Activated CD8-positive, alpha-beta memory T cell treated with anti-CD3 and anti-CD28 coated beads for 1 hour (primary cell): ENCODE results near the gene SHISAL2A.

ENCODE experiments used
- DNase-seq, 2 donors: peaks; one replicate each; pipeline ENCODE4 v3.0.0-alpha.2; 2020; ENCODE audit warnings: low read depth in 1 of 2; ENCODE audit errors: extremely low read depth in 1 of 2

SHISAL2A gene

DNA sequence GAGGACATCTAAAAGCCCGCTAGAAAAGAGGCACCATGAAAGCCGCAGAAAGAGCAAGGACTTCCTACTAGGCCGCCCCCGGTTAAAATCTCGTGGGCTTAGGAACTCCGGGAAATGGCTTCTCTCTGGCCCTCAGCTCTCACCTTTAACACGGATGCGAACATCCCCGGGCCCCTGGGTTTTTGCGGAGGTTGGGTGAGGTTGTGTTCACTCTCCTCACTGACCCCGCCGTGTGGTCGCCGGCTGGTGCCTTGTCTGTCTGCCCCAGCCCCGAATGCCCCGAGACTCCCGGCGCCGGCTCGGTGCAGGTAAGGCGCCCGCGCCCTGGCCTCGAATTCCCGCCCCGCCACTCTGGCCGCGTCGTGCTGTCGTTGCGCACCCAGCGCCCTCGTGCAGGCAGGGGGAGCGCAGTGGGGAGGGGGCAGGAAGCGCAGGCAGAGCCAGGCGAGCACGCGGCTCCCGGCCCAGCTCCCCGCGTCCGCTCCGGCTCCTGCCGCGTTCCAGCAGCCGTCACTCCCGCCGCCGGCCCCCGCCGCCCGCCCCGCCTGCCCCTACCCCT is at the start of gene SHISAL2A:
SHISAL2A (plus strand) TSS at position 437 of the 559 bp plus-strand sequence. CDS start 326 bp downstream, outside the sequence.
- peak in 1 of 2 donors; percentile 45 for DNase-seq

DNA sequence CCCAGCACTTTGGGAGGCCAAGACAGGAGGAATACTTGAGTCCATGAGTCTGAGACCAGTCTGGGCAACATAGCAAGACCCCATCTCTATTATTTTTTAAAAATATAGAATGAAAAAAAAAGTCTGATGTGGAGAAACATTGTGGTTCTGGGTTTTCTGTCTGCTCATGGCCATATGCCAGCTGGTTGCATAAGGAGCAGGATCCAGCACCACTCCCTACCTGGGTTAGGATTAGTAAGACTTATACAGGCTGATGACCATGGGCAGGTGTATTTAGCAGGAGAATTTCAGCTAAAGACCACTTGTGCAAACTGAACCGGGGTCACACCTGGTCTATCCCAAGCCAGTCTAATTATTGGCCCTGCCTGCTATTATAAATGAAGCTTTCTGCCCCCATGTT is 47.5 kb upstream of the SHISAL2A start:
- no peak for DNase-seq

DNA sequence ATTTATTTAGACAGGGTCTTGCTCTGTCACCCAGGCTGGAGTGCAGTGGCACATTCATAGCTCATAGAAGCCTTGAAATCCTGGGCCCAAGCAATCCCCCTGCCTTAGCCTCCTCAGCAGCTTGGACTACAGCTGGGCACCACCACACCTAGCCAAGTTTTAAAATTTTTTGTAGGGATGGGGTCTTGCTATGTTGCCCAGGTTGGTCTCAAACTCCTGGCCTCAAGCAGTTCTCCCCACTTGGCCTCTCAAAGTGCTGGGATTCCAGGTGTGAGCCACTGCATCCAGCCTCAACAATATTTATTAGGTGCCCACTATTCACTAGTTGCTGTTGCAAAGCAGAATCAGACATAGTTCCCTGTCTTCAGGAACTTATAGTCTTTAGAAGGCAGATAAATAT is 44.9 kb upstream of the SHISAL2A start:
- DNase-seq, result no peak

DNA sequence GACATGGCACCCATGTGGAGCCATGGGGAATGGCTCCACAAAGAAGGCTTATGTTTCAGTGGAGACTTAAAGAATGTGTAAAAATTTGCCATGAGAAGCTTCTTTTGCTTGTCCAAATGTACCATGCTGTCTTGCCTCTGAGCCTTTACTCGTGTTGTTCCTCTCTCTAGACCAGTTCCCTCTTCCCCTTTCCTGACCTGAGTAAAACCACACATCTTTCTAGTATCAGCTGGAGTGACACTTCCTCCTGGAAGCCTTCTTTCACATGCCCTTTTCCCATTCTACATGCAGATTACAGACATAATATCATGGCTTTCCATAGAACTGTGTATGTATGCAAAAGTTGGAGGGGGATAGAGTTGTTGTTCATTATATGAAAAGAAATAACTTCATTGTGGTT is 44.4 kb upstream of the SHISAL2A start:
- DNase-seq, result no peak

DNA sequence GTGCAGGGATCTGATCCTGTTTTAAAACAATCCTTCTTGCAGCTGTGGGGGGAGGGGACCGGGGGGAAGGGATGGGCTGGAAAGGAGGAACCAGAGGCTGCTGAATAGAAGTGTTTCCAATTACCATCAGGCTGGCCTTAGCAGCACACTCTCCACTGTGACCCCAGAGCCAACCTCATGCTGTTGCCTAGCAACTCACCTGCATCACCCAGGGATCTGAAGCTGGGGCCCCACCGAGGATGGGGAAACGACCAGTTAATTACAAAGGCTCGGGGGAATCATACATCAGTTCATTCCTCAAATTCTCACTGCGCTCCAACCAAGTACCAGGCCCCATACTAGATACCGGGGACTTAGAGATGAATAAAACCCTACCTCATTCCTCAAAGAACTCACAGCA is 42.7 kb upstream of the SHISAL2A start:
- DNase-seq, result no peak

DNA sequence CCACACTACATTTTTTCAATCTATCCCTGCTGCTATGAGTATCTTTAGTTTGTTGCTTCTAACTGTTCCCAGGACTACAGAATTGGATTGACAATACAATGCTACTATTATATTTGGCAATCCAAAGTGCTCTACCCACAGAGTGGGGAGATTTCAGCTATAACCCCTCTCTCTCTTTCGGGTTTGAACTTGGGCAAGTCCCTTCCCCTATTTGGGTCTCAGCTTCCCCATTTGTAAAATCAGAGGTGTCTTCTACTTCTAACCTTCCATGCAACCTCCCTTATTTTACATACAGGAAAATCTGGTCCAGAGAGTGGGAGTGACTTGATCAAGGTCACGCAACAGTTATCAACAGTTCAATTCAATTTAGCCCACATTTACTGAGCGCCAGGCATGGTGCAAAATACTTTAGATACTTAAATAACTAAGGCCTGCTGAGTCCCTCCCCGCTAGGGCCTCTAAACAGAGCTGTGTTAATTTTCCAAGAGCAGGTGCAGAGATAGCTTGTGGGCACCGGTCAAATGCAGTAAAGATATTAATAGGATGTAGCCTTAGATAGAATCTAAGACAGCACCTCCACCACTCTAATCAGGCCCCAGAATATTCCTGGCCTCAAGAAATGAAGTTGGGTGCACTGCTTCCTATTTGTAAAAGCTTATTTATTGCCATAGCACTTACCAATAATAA is 40.2 kb upstream of the SHISAL2A start:
- no peak for DNase-seq

DNA sequence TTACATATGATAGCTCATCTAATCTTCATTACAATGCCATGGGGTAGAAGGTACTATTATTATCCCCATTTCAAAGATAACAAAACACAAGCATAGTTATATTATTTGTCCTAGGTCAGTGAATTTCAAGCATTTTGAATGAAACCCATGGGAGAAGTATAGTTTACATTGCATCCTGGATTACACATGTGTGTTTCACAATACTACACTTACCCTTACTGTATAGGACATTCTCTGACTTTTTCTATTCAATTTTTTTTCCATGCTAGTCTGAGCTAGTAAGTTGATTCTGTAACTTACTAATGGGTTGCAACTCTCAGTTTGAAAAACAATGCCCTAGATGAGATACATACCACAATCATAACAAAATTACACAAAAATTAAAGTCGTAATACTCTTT is 39.5 kb upstream of the SHISAL2A start:
- DNase-seq, result no peak

DNA sequence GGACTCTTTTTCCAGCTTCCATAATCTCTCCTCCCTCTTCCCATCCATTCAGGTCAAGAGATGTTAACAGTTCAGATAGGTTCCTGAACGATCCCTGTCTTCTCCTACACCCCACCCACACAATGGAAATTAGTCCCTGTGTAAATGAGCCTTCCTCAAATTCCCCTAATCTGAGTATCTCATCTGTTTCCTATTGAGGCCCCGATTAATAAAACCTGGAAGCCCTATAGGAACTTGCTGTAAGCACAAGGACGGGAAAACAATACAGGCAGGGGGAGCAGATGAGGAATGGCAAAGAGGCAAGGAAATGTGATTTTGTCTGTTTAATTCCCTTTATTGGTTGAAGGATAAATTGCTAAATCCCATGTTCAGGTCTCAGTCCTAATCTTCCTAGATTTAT is 37.9 kb upstream of the SHISAL2A start:
- no peak for DNase-seq

DNA sequence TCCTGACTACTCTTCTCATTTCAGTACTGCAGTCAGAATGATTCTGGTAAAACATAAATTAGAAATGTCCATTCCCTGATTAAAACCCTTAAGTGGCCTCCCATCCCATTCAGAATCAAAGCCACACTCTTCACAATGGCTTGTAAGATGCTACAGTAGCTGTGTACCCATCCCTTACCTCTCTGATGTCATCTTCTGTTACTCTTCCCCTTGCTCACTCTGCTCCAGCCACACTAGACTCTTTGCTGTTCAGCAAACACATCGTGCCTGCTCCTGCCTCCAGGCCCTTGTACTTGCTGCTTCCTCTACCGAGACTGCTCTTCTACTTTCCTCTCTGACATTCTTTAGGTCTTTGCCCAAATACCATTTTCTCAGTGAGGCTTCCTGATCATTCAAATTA is 35.1 kb upstream of the SHISAL2A start:
- no peak for DNase-seq

DNA sequence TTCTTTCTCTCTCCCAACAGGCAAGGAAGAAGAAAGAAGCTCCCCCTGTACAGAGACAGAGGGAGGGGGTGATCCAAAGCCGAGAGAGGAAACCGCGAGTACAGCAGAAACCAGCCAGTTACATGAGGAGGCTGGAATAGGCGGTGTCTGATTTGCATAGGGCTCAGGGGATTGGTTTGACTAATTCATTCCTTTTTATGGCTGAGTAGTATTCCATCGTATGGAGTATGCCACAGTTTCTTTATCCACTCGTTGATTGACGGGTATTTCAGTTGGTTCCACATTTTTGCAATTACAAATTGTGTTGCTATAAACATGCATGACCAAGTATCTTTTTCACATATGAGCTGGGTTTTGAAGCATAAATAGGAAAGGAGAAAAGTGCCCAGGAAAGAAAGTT is 34.2 kb upstream of the SHISAL2A start:
- no peak for DNase-seq

DNA sequence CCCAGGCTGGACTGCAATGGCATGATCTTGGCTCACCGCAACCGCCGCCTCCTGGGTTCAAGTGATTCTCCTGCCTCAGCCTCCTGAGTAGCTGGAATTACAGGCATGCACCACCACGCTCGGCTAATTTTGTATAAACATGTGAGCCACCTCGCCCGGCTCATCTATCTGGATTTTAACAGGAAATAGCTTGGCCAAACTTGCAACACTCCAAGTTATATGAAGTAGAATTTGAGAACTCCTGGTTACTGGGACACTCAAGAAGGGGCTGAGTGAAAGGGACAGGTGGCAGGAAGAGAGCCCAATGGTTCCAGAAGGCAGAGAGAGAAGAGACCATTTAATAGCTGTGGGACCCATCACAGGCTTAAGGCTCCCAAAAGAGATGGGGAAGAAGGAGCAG is 33.7 kb upstream of the SHISAL2A start:
- DNase-seq, result no peak

DNA sequence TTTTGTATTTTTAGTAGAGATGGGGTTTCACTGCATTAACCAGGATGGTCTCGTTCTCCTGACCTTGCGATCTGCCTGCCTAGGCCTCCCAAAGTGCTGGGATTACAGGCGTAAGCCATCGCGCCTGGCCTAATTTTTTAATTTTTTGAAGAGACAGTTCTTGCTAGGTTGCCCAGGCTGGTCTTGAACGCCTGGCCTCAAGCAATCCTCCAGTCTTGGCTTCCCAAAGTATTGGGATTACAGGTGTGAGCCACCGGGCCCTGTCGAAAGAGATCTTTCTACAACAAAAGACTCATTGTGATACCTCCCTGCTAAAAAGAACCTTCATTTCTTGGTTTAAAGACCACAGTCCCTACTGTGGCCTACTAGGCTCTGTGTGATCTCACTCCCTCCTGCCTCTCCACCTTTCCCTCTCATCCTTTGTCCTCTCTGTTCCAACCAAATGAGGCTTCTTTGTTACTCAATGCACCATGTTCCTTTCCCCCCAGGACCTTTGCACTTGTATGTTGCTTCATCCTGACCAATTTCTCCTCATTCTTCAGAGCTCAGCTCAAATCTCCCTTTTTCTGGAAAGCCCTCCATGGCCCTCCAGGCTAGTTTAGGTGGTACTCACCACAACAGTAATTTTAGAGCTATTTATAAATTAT is 32.3 kb upstream of the SHISAL2A start:
- DNase-seq, result no peak

DNA sequence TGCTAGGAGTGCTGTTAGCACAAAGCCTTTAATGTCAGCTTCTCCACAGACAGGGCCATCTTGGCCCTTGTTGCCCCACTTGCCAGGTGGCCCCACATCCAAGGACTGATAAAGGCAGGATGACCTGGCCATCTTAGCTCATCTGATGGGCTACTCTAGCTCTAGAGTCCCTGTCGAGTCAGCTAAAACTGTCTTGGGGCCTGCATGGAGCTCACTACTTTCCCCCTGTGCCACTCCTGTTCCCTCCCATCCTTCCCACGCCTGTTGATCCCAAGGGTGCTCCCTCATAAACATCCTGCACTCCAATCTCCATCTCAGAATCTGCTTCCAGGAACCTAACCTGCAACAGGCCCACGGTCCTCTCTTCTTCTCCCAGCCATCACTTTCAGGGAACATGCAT is 31.4 kb upstream of the SHISAL2A start:
- no peak for DNase-seq

DNA sequence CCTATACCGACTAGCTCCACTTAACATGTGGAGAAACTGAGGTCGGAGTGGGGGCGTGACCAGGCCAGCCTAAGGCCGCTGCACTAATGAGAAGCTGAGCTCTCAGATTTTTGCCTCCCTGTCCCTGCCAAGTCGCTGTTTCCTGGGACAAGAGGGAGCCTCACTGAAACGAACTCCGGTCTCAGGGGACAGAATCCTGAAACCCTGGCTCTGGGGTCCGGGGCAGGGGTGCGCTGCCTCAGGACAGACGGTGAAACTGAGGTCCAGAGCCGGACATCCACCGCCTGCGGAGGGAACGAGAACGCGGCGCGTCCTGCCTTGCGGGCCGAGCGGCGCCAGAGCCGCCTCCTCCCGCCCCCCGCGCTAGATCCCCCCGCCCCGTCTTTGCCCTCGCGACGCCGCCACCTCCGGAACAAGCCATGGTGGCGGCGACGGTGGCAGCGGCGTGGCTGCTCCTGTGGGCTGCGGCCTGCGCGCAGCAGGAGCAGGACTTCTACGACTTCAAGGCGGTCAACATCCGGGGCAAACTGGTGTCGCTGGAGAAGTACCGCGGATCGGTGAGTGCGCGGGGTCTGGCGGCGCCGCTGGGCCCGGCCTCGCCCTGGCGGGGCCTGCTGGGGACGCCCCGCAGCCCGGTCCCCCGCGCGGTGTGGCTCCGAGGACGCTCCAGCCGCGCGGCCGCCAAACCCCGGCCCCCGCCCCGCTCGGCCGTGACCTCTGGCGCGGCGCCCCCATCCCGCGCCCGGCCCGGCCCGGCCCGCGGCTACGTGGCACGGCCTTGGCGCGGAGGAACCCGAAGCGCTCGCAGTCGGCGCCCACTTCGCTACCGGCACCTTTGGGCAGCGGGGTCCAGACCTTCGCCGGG is 30.7 kb upstream of the SHISAL2A start, which contains the start of gene GPX7:
GPX7 (plus strand) TSS at position 381 of the 865 bp plus-strand sequence; CDS start at position 420, 39 bp downstream.
- DNase-seq, result peak; percentile 16 to 37

DNA sequence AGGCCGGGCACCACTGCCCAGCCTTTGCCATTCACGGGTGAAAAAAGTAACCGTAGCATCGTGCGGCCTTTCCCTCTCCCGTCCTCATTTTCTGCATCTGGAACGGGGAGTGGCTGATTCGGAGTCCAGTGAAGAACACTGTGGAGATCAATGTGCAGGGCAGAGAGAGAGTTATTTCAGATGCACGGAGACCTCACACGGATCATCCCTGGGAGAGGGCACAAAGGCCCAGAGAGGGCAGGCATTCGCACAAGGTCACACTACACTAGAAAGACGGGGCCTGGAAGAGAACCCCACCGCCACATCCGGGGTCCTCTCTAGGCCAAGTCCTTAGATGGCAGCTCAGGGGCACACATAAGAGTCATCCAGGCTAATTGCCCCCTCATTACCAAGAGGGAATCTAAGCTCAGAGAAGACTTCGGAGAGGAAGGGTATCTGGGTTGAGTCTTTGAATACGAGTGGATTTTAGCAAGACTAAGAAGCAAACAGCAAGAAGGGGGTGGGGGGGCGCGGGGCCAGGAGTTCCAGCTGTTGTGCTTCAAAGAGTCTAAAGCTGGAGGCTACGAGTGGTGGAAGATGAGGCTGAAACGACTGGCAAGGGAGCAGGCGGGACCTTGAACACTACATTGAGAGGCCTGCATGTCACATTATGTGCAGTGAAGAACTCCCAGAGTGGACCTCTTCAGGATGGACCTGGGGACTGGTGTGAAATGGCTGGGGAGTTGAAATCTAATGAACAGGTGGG is 29.9 kb upstream of the SHISAL2A start:
- DNase-seq, result no peak

DNA sequence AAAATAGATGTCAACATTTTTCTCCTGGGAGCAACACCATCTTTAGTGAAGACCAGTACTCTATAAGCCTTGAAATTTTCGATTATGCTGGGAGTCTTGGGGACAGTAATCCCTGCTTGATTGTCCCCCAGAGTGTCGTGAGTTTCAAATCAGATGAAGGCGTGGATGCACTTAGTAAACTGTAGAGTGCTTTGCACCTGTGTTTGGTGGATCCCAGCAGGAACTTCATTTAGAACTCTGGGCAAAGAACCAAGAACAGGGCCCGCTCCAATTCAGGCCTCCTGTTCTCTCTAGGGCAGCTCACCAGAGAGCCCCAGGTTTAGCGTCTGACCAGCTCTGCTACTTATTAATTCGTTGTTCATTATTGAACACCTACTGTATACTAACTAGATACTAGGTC is 29.3 kb upstream of the SHISAL2A start:
- DNase-seq, result no peak

DNA sequence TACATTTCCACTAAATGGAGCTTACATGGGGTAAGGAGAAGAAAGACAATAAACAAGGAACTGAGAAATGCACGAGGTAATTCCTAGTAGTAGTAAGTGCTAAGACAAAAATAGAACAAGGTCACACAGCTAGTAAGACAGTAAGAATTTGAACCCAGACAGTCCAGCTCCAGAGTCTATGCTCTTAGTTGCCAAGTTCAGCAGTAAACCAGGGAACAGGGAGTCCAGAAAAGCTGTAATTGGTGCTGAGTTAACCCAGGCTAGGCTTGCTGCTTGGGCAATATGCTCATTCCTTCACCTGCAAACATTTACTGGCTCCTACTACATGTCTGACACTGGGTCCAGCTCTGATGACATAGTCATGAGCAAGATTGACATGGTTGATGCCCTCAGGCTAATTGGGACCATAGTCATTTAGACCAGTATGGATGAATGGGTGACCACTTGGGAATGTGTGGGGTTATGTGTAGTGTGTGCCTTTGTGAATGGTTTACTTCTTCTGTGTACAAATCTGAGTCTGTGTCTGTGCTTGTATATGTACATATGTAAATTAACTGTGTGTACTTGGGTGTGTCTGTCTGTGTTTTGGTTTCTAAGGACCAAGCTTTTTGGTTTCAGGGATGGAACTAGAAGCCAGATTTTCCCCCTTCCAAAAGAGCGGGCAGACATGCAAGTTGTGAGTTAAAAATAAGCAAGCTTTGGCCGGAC is 28.8 kb upstream of the SHISAL2A start:
- DNase-seq, result no peak

DNA sequence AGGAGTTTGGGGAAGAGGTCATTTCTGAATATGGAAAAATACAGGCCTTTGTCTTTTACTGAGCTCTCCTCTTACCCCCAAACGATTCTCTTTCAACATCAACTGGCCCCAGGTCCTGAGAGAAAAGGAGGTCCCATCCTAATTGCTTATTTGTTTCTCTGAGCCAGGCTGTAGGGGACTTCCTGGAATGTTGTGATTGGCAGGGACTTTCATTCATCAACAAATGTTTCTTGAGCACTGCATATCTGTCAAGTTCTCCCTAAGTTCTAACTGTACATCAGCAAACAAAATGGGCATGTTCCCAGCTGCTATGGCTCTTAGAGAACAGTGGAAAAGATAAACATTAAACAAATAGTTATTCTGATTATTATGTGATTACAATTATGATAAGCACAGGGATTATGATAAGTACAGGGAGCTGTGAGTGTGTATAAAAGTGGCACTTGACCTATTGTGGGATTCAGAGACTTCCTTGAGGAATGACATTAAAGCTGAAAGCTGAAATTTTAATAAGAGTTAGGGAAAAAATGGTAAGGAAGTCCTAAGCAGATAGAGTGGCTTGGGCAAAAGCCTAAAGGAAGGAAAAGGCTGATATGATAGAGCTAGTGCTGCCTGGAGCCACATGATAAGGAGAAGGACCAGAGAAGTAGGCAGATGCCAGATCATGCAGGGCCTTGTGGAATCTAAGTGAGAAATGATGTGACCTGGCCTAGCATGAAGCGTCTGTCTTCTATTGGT is 19.2 kb upstream of the SHISAL2A start:
- no peak for DNase-seq

DNA sequence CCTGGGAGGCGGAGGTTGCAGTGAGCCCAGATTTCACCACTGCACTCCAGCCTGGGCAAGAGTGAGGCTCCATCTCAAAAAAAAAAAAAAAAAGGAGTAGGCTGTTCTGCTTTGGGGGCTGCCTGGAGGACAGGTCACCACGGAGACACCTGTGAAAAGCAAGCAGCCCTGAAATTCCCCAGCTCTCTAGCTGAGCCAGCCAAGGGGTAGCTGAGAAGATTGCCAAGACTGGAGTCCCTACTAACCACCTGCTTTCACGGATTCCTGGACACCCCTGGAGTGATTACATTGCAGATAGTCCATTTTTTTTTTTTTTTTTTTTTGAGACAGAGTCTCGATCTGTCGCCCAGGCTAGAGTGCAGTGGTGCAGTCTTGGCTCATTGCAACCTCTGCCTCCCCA is 18.3 kb upstream of the SHISAL2A start:
- no peak for DNase-seq
